Thyroid gland (tissue), 4 donors: ENCODE results near the gene SIRT4. TPM values are rescaled to one million over a fixed set of nuclear protein-coding genes. Genes with fewer than 3 reads are reported as not detected.

Experiments used
- DNase-seq, 2 donors: peaks; one replicate each; pipeline ENCODE4 v3.0.0-alpha.2; 2019
- H3K27ac ChIP-seq, 3 donors: fragments of 200-600 bp; sonication (generic); 1 replicate in 2 of 3; 2 replicates in 1 of 3; pipeline ENCODE4 v1.5.1; 2016 to 2019; ENCODE audit warnings: mild to moderate bottlenecking in 1 of 3, moderate library complexity in 1 of 3
- H3K27me3 ChIP-seq: fragments of 200-600 bp; sonication (generic); one replicate; pipeline ENCODE4 v1.5.1; 2019
- H3K36me3 ChIP-seq, 2 donors: fragments of 200-600 bp; sonication (generic); one replicate each; pipeline ENCODE4 v1.5.1; 2016 to 2019
- H3K4me1 ChIP-seq, 2 donors: fragments of 200-600 bp; sonication (generic); one replicate each; pipeline ENCODE4 v1.5.1; 2017 to 2019
- H3K4me3 ChIP-seq, 3 donors: fragments of 200-600 bp; sonication (generic); replicated peaks in 1 of 3; 1 replicate in 2 of 3; 2 replicates in 1 of 3; pipeline ENCODE4 v1.5.1; 2016; ENCODE audit warnings: mild to moderate bottlenecking in 1 of 3
- H3K9me3 ChIP-seq: fragments of 200-600 bp; sonication (generic); one replicate; pipeline ENCODE4 v1.5.1; 2017
- POLR2A ChIP-seq, 2 donors: fragments of 450-650 bp; IDR thresholded peaks; one replicate each; pipeline ENCODE4 v1.6.1; 2017; ENCODE audit warnings: antibody characterized with exemption in 2 of 2, mild to moderate bottlenecking in 2 of 2, moderate library complexity in 1 of 2
- WGBS, 2 donors: methylation state at CpG; one replicate each; pipeline ENCODE4 v1.1.5; 2017; 5-methylcytosine and 5-hydroxymethylcytosine counted together
- intact Hi-C: fragments of 100-400 bp; cut with DNase I; formaldehyde crosslinking; loops from one replicate; pipeline ENCODE4 v1.15.1; 2023
- total RNA-seq, 4 donors: library from RNA; depleted of rRNA; stranded (reverse); fragments of >200 nt; gene quantifications; one replicate each; pipeline ENCODE4 v1.2.3, GENCODE V29; 2016
- TF ChIP-seq, protein P1 (sequence below), 6 experiments: fragments of 200-600 bp in 3 of 6; fragments of 450-650 bp in 3 of 6; sonication (generic) in 3 of 6; IDR thresholded peaks; one replicate each; pipeline ENCODE4 v1.5.1; 2016 to 2019; ENCODE audit warnings: antibody characterized with exemption in 6 of 6, mild to moderate bottlenecking in 2 of 6, inconsistent platforms in 1 of 6, moderate library complexity in 1 of 6

Gene SIRT4
- total RNA-seq, 4 donors from 2014 or later: 3.1 to 6.5 (median 3.8) TPM; not detected in 1

DNA sequence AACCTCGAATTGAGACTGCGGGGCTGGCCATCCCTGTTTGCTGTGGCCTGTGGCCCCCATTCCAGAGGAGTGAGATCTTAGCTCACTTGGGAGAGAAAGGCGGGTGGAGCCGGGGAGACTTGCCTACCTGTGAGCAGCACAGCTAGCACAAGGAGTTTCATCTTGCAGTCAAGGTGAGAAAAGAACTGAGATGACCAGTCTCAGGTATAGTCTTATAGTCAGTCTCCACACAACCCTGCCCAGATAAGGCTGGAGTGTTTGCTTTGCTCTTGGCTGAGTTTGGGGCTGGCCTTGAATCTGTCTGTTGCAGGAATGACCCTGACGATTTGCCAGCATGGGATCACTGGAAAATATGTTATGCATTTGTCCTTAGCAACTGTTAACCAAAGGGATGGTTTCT is 25.5 kb downstream of the SIRT4 start, which contains the start of gene PLA2G1B:
Gene PLA2G1B, minus strand, starts transcription at position 187 of the 400 bp plus-strand sequence. Its CDS starts 26 bp downstream, at position 161.
- WGBS, 2 donors: 62 to 75% methylated on average over 5 of the region's 5 CpGs
- Histone ChIP-seq H3K9me3 (no peaks in the 10 kb centered on the region), H3K27ac (no peak within 1 kb of the TSS), H3K4me3 (no peak within 1 kb of the TSS), H3K4me1 (no peaks in the 10 kb centered on the region), H3K27me3 (no peaks in the 10 kb centered on the region), H3K36me3 (no peaks in the 10 kb centered on the region)
- TF ChIP-seq, protein P1, sequence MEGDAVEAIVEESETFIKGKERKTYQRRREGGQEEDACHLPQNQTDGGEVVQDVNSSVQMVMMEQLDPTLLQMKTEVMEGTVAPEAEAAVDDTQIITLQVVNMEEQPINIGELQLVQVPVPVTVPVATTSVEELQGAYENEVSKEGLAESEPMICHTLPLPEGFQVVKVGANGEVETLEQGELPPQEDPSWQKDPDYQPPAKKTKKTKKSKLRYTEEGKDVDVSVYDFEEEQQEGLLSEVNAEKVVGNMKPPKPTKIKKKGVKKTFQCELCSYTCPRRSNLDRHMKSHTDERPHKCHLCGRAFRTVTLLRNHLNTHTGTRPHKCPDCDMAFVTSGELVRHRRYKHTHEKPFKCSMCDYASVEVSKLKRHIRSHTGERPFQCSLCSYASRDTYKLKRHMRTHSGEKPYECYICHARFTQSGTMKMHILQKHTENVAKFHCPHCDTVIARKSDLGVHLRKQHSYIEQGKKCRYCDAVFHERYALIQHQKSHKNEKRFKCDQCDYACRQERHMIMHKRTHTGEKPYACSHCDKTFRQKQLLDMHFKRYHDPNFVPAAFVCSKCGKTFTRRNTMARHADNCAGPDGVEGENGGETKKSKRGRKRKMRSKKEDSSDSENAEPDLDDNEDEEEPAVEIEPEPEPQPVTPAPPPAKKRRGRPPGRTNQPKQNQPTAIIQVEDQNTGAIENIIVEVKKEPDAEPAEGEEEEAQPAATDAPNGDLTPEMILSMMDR (IDR thresholded peaks at IDR 0.05): no peak
- no peak for TF ChIP-seq POLR2A (IDR thresholded peaks at IDR 0.05)
- intact Hi-C loops: loop anchor here (5.0 kb wide), 1 partner anchor 105 kb away; no protein-coding TSS in a partner anchor
- DNase-seq: no peak

DNA sequence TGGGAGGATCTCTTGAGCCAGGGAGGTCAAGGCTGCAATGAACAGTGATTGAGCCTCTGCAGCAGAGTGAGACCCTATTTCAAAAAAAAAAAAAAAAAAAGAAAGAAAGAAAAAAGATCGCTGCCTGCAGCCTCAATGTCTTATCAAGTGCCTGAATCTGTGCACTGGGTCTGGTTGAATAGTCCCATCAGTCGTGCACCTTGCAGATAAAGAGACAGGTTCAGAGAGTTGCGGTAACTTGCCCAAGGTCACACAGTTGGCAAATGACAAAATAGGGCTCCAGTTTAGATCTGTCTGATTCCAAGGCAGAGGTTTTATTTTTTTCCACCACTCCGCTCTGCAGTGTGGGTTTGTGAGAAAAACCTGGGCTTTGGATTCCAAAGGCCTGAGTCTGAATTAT is 26.1 kb downstream of the SIRT4 start:
- WGBS, 2 donors: 81 to 82% methylated on average over 4 of the region's 4 CpGs
- Histone ChIP-seq H3K4me1 (no peaks in the 10 kb centered on the region), H3K36me3 (no peaks in the 10 kb centered on the region), H3K9me3 (no peaks in the 10 kb centered on the region), H3K4me3 (no peak overlapping the region), H3K27ac (no peak overlapping the region), H3K27me3 (no peaks in the 10 kb centered on the region)
- intact Hi-C loops: loop anchor here (5.0 kb wide), 1 partner anchor 104 kb away; no protein-coding TSS in a partner anchor
- no peak for DNase-seq
- TF ChIP-seq, protein P1 (IDR thresholded peaks at IDR 0.05): no peak
- no peak for TF ChIP-seq POLR2A (IDR thresholded peaks at IDR 0.05)

DNA sequence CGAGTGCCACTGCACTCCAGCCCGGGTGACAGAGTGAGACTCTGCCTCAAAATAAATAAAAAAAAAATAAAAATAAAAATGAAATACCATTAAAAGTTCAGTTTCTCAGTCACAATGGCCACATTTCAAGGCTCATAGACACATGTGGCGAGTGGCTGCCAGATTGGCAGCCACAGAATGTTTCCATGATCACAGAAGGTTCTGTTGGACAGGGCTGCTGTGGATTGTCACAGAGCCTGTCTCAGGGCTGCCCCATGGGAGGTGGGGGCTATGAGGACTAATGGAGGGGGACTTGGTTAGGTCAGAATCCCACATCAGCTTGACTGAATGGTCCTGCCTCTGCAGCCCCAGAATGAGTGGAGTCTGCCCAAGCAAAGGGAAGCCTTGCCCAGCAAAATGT is 29.3 kb downstream of the SIRT4 start:
- intact Hi-C loops: no loop called here
- no peaks in the 10 kb centered on the region for H3K4me1 ChIP-seq
- no peak overlapping the region for H3K4me3 ChIP-seq
- H3K9me3 ChIP-seq: no peaks in the 10 kb centered on the region
- no peak overlapping the region for H3K27ac ChIP-seq
- no peak for DNase-seq
- no peak for TF ChIP-seq POLR2A (IDR thresholded peaks at IDR 0.05)
- TF ChIP-seq, protein P1 (IDR thresholded peaks at IDR 0.05): no peak
- no peaks in the 10 kb centered on the region for H3K36me3 ChIP-seq
- H3K27me3 ChIP-seq: no peaks in the 10 kb centered on the region
- WGBS, 2 donors: 46 to 48% methylated on average over 3 of the region's 3 CpGs

DNA sequence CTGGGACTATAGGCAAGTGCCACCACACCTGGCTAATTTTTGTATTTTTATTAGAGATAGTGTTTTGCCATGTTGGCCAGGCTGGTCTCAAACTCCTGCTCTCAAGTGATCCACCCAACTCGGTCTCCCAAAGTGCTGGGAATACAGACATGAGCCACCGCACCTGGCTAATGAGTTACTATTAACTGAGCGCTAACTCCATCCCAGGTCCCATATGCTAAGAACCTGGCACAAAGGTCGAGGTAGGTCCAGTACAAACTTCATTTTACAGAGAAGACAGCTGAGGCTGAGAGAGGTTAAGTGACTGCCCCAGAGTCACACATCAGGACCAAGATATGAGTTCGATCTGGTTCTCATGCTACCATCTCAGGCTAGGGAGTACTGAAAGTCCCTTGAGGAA is 29.9 kb downstream of the SIRT4 start:
- H3K9me3 ChIP-seq: no peaks in the 10 kb centered on the region
- no peaks in the 10 kb centered on the region for H3K27me3 ChIP-seq
- 85 to 88% methylated on average over 5 of the region's 5 CpGs for WGBS, 2 donors
- no peak for DNase-seq
- no peak overlapping the region for H3K4me3 ChIP-seq
- no peak overlapping the region for H3K27ac ChIP-seq
- TF ChIP-seq POLR2A (IDR thresholded peaks at IDR 0.05): no peak
- TF ChIP-seq, protein P1 (IDR thresholded peaks at IDR 0.05): no peak
- no peaks in the 10 kb centered on the region for H3K4me1 ChIP-seq
- H3K36me3 ChIP-seq: no peaks in the 10 kb centered on the region
- intact Hi-C loops: no loop called here

DNA sequence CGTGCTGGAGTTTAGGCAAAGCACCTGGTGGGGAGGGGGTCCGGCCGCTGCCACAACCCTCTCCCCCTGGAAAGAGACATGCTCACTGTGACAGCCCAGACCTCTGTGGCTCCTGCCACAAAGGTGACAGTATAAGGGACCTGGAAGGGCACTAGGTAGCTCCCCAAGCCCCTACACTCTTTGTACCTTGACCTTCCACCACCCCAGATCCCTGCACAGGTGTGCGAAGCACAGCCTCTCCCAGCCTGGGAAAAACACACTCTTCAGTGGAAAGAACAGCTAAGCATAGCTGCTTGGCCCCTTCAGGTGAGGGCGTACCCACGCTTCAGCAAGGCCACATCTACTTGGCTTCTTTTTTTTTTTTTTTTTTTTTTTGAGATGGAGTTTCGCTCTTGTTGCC is 30.4 kb downstream of the SIRT4 start:
- WGBS, 2 donors: 89% methylated on average over 7 of the region's 7 CpGs
- no peaks in the 10 kb centered on the region for H3K9me3 ChIP-seq
- intact Hi-C loops: no loop called here

More for the DNA sequence above, 30.4 kb downstream of the SIRT4 start:
- Histone ChIP-seq H3K4me1 (no peaks in the 10 kb centered on the region), H3K27ac (no peak overlapping the region), H3K27me3 (no peaks in the 10 kb centered on the region), H3K36me3 (no peaks in the 10 kb centered on the region), H3K4me3 (no peak overlapping the region)
- no peak for DNase-seq
- TF ChIP-seq, protein P1 (IDR thresholded peaks at IDR 0.05): no peak
- TF ChIP-seq POLR2A (IDR thresholded peaks at IDR 0.05): no peak
